Ovary (tissue), 9 donors: ENCODE data around the gene C19orf18. TPM values are rescaled to one million over a fixed set of nuclear protein-coding genes. Genes with fewer than 3 reads are reported as not detected.

Source experiments
- DNase-seq, 5 donors: peaks; one replicate each; pipeline ENCODE4 v3.0.0-alpha.2; 2019 to 2020
- H3K27ac ChIP-seq, 2 donors: fragments of 200-600 bp; one replicate each; pipeline versions ENCODE4 v1.5.1 to v1.8.0; 2019 to 2022
- H3K27me3 ChIP-seq: fragments of 200-600 bp; one replicate; pipeline ENCODE4 v1.8.0; 2022
- H3K36me3 ChIP-seq: fragments of 200-600 bp; sonication (generic); one replicate; pipeline ENCODE4 v1.5.1; 2019
- H3K4me1 ChIP-seq: one replicate; pipeline ENCODE4 v1.8.1; 2013; ENCODE audit warnings: mild to moderate bottlenecking, moderate library complexity; ENCODE audit not compliant: insufficient read depth
- H3K4me3 ChIP-seq: fragments of 200-600 bp; sonication (generic); one replicate; pipeline ENCODE4 v1.5.1; 2017
- H3K9me3 ChIP-seq, 2 donors: fragments of 200-600 bp in 1 of 2; sonication (generic) in 1 of 2; one replicate each; pipeline versions ENCODE4 v1.5.1 to v1.8.1; 2013 to 2019; ENCODE audit warnings: mild to moderate bottlenecking in 1 of 2, moderate library complexity in 1 of 2
- EP300 ChIP-seq: sonication (generic); formaldehyde crosslinking; IDR thresholded peaks from one replicate; pipeline ENCODE4 v1.6.1; 2017; ENCODE audit warnings: antibody characterized with exemption
- POLR2A ChIP-seq: fragments of 450-650 bp; IDR thresholded peaks from one replicate; pipeline ENCODE4 v1.6.1; 2017; ENCODE audit warnings: antibody characterized with exemption, mild to moderate bottlenecking, moderate library complexity
- WGBS, 3 donors: extraction: QIAGEN DNeasy Blood & Tissue Kit in 1 of 3; methylation state at CpG; one replicate each; pipeline versions ENCODE4 v1.1.5 to v1.1.7; 2013 to 2017; 5-methylcytosine and 5-hydroxymethylcytosine counted together
- intact Hi-C, 4 donors: fragments of 100-400 bp; cut with DNase I; formaldehyde crosslinking; loops; one replicate each; pipeline versions ENCODE4 v1.11.0 to v1.15.1; 2022 to 2023
- polyA plus RNA-seq, 2 donors: library from polyadenylated mRNA; stranded (reverse); fragments of 200-250 nt in 1 of 2; fragments of 350-450 nt in 1 of 2; fragmentation: Illumina TruSeq in 1 of 2; extraction: RNeasy Lipid Tissue Mini Kit (QIAGEN cat#74804) in 1 of 2; gene quantifications; one replicate each; pipeline ENCODE4 v1.2.3, GENCODE V29; 2013 to 2014
- total RNA-seq, 7 donors: library from RNA; depleted of rRNA in 2 of 7; stranded (reverse); fragments of >200 nt in 2 of 7; fragmentation: NEBNext Ultra II Directional in 3 of 7; extraction: Animal tissue kit (Norgen Biotek cat#: 25700) in 3 of 7; gene quantifications; one replicate each; pipeline versions ENCODE4 v1.1.0 to v1.2.4, GENCODE V29; 2016 to 2023
- TF ChIP-seq, protein P1 (sequence below), 3 donors: fragments of 450-650 bp in 2 of 3; fragments of 200-600 bp in 1 of 3; IDR thresholded peaks; one replicate each; pipeline versions ENCODE4 v1.5.1 to v1.8.0; 2016 to 2022; ENCODE audit warnings: antibody characterized with exemption in 3 of 3, mild to moderate bottlenecking in 1 of 3
- donor health status: DM: no; HTN: no; CAD: no; lungs with moderate emphysema.
- donor health status: DM: no; HTN: no; CAD: no.
- donor health status: Bipolar disorder and iron deficiency.
- donor health status: DM: yes; HTN: yes; CAD: no.
- donor health status: DM: no; HTN: no; CAD: no.
- donor health status: DM: yes; HTN: yes; CAD: no.

C19orf18 gene
- total and polyA plus RNA-seq, 9 donors, result 0.36 to 2.4 (median 1.4) TPM

DNA sequence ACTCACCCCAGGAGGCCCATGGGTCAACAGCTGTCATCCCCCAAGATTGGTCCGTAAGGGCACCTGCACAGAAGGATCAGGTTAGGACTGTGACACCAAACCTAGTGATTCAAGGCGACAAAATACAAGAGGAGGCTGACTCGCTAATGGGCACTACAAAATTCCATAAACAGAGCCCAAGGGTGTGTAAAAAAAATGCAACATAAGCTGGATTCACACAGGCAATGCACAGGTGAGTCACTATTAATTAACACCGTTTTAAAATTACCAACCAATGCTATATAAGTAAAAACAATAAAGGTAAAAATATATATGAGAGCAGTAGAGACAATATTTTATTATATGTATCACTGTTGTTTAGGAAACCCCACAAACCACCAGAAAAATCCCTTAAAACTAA lies 26.3 kb upstream of the C19orf18 start:
- no peak overlapping the region for H3K27ac ChIP-seq
- peaks cover 0 to 43% of the 10 kb centered on the region in 2 donors for H3K9me3 ChIP-seq
- no peaks in the 10 kb centered on the region for H3K36me3 ChIP-seq
- DNase-seq, result no peak
- peaks cover 10% of the 10 kb centered on the region for H3K4me1 ChIP-seq
- H3K4me3 ChIP-seq, result no peak overlapping the region
- WGBS, 3 donors, result 94 to 98% (median 97%) methylated on average over 4 of the region's 4 CpGs
- H3K27me3 ChIP-seq, result no peaks in the 10 kb centered on the region
- intact Hi-C loops, result loop anchor here in 1 of 4 donors (10.0 kb wide), 1 partner anchor 154 kb away; the partner anchor contains the start of gene ZNF329
- TF ChIP-seq, protein P1, sequence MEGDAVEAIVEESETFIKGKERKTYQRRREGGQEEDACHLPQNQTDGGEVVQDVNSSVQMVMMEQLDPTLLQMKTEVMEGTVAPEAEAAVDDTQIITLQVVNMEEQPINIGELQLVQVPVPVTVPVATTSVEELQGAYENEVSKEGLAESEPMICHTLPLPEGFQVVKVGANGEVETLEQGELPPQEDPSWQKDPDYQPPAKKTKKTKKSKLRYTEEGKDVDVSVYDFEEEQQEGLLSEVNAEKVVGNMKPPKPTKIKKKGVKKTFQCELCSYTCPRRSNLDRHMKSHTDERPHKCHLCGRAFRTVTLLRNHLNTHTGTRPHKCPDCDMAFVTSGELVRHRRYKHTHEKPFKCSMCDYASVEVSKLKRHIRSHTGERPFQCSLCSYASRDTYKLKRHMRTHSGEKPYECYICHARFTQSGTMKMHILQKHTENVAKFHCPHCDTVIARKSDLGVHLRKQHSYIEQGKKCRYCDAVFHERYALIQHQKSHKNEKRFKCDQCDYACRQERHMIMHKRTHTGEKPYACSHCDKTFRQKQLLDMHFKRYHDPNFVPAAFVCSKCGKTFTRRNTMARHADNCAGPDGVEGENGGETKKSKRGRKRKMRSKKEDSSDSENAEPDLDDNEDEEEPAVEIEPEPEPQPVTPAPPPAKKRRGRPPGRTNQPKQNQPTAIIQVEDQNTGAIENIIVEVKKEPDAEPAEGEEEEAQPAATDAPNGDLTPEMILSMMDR (IDR thresholded peaks at IDR 0.05), result no peak
- TF ChIP-seq EP300, result no peak
- no peak for TF ChIP-seq POLR2A

DNA sequence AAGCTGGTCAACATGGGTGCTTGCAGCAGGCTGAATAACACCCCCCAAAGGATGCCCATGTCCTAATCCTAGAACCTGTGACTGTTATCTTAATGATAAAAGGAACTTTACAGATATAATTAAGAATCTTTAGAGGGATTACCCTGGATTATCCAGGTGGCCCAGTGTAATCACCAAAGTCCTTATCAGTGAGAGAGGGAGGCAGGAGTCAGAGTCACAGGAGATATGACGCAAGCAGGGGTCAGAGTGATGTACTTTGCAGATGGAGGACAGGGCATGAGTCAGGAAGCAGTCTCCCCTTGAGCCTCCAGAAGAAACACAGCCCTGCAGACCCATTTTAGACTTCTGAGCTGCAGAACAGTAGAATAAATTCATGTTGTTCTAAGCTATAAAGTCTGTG lies 18.5 kb upstream of the C19orf18 start:
- WGBS, 3 donors, result 0 to 98% (median 97%) methylated on average over 1 of the region's 1 CpG
- no peak overlapping the region for H3K27ac ChIP-seq
- H3K9me3 ChIP-seq, result peaks cover 10 to 77% of the 10 kb centered on the region in 2 donors
- peaks cover 10% of the 10 kb centered on the region for H3K36me3 ChIP-seq
- DNase-seq, result no peak
- intact Hi-C loops, result loop anchor here in 1 of 4 donors (5.0 kb wide), 1 partner anchor 94 kb away; no protein-coding TSS in a partner anchor
- TF ChIP-seq POLR2A, result no peak
- TF ChIP-seq, protein P1 (IDR thresholded peaks at IDR 0.05), result no peak
- no peaks in the 10 kb centered on the region for H3K27me3 ChIP-seq
- no peak overlapping the region for H3K4me3 ChIP-seq
- no peaks in the 10 kb centered on the region for H3K4me1 ChIP-seq

DNA sequence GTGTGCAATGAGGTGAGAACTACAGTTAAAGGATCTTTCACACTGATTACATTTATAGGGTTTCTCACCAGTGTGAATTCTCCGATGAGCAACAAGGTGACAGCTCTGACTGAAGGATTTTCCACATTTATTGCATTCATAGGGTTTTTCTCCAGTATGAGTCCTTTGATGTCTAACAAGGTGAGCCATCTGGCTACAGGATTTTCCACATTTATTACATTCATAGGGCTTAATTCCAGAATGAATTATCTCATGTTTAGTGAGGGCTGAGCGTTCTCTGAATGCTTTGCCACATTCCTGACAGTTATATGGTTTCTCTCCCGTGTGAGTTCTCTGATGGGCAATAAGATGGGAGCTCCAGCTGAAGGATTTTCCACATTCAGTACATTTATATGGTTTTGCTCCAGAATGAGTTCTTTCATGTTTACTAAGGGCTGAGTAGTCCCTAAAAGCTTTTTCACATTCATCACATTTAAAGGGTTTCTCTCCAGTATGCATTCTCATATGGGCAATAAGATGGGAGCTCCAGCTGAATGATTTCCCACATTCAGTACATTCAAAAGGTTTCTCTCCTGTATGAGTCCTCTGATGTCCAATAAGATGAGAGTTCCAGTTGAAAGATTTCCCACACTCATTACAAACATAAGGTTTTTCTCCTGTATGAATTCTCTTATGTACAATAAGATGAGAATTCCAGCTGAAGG lies 4.4 kb upstream of the C19orf18 start:
- WGBS, 3 donors, result 95 to 100% (median 100%) methylated on average over 3 of the region's 3 CpGs
- no peak overlapping the region for H3K27ac ChIP-seq
- H3K4me1 ChIP-seq, result no peaks in the 10 kb centered on the region
- intact Hi-C loops, result no loop called here
- H3K9me3 ChIP-seq, result peaks cover 56 to 76% of the 10 kb centered on the region in 2 donors
- peaks cover 30% of the 10 kb centered on the region for H3K36me3 ChIP-seq
- H3K4me3 ChIP-seq, result no peak overlapping the region
- no peak for DNase-seq
- no peaks in the 10 kb centered on the region for H3K27me3 ChIP-seq
- TF ChIP-seq, protein P1 (IDR thresholded peaks at IDR 0.05), result no peak

DNA sequence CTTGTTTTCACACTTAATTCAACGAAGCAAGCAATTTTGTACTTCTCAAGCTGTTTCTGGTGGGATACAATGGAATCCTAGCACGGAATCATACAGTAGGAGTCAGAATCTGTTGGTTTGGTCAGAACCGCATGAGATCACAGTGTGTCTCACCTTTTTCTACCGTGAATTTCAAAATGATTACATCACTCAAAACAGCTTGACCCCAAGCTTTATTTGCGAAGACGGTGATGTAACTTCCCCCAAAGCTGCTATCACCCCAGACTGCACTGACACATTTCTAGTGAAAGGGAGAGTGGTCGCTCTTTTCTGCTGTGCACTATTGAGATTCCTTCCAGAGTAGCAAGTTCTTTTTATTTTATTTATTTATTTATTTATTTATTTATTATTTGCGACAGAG lies 9.6 kb downstream of the C19orf18 start:
- no peak overlapping the region for H3K27ac ChIP-seq
- WGBS, 3 donors, result 80 to 93% (median 88%) methylated on average over 8 of the region's 8 CpGs
- intact Hi-C loops, result no loop called here
- H3K36me3 ChIP-seq, result no peaks in the 10 kb centered on the region
- H3K9me3 ChIP-seq, result peaks cover 0 to 37% of the 10 kb centered on the region in 2 donors
- H3K27me3 ChIP-seq, result no peaks in the 10 kb centered on the region
- TF ChIP-seq POLR2A, result no peak
- TF ChIP-seq EP300, result no peak
- TF ChIP-seq, protein P1 (IDR thresholded peaks at IDR 0.05), result no peak
- no peak for DNase-seq
- no peak overlapping the region for H3K4me3 ChIP-seq
- H3K4me1 ChIP-seq, result no peaks in the 10 kb centered on the region
